ENCODE results near the gene CADM4. TPM values are rescaled to one million over a fixed set of nuclear protein-coding genes. Genes with fewer than 3 reads are reported as not detected.

Gene CADM4
- total and polyA plus RNA-seq, 11 donors, result 4.6 to 13.2 (median 8.7) TPM

GRCh38 chr19:43667126-43667875 lies 27.7 kb upstream of the CADM4 start:
- ATAC-seq, result no peak
- Histone ChIP-seq H3K9me3 (no peaks in the 10 kb centered on the region), H3K36me3 (peaks cover 0 to 41% (median 8%) of the 10 kb centered on the region in 9 donors), H3K27me3 (no peaks in the 10 kb centered on the region), H3K4me3 (peak overlapping the region in 10 of 12 donors; percentile 25 to 83 (median 61)), H3K27ac (peak overlapping the region in 7 of 12 donors; percentile 26 to 94 (median 92)), H3K4me1 (peaks cover 0 to 78% (median 18%) of the 10 kb centered on the region in 12 donors)
- DNase-seq, result peak in 4 of 5 donors; percentile 14 to 34 (median 34)
- intact Hi-C loops (cut with DNase I), result loop anchor here in 3 of 10 donors (5.0 to 10.0 kb wide), 3 partner anchors 70 to 132 kb away; partner anchors contain the start of genes ZNF575 (in 2 of the 3) and SMG9 (in 1 of the 3)
- TF ChIP-seq POLR2A (IDR thresholded peaks at IDR 0.05) (no peak), CTCF (IDR thresholded peaks at IDR 0.05) (no peak)
- 49 to 64% (median 58%) methylated on average over 26 of the region's 26 CpGs for WGBS, 4 donors

GRCh38 chr19:43664018-43664417 lies 24.4 kb upstream of the CADM4 start:
- WGBS, 4 donors, result 47 to 60% (median 57%) methylated on average over 7 of the region's 7 CpGs
- intact Hi-C loops (cut with DNase I), result loop anchor here in 2 of 10 donors (10.0 kb wide), 1 partner anchor 129 kb away; the partner anchor contains the start of gene ZNF575 (in 2 of the 2)
- Histone ChIP-seq H3K4me3 (no peak overlapping the region), H3K27me3 (no peaks in the 10 kb centered on the region), H3K36me3 (peaks cover 0 to 69% (median 19%) of the 10 kb centered on the region in 9 donors), H3K4me1 (peaks cover 0 to 46% (median 8%) of the 10 kb centered on the region in 12 donors), H3K27ac (peak overlapping the region in 5 of 12 donors; percentile 4 to 63 (median 39)), H3K9me3 (no peaks in the 10 kb centered on the region)
- peak in 1 of 5 donors; percentile 18 for DNase-seq
- TF ChIP-seq CTCF (IDR thresholded peaks at IDR 0.05) (no peak), POLR2A (IDR thresholded peaks at IDR 0.05) (no peak)
- ATAC-seq, result no peak

- no peak overlapping the region for H3K27ac ChIP-seq
- no peak for DNase-seq
- peaks cover 0 to 9% (median 2%) of the 10 kb centered on the region in 12 donors for H3K9me3 ChIP-seq
- peaks cover 0 to 41% (median 2%) of the 10 kb centered on the region in 12 donors for H3K4me1 ChIP-seq
- intact Hi-C loops (cut with DNase I), result loop anchor here in 2 of 10 donors (10.0 kb wide), 1 partner anchor 128 kb away; the partner anchor contains the start of gene ZNF575 (in 2 of the 2)
- H3K27me3 ChIP-seq, result no peaks in the 10 kb centered on the region
- TF ChIP-seq POLR2A (IDR thresholded peaks at IDR 0.05) (no peak), CTCF (IDR thresholded peaks at IDR 0.05) (peak in 7 of 12 donors; percentile 8 to 41 (median 26))
- no peak for ATAC-seq
- peaks cover 0 to 83% (median 21%) of the 10 kb centered on the region in 9 donors for H3K36me3 ChIP-seq
- no peak overlapping the region for H3K4me3 ChIP-seq
- 83 to 94% (median 91%) methylated on average over 6 of the region's 6 CpGs for WGBS, 4 donors
These were observed 22.8 kb upstream of the CADM4 start for GRCh38 chr19:43662487-43662886.

- Histone ChIP-seq H3K4me1 (peaks cover 0 to 26% (median 0%) of the 10 kb centered on the region in 12 donors), H3K9me3 (peaks cover 0 to 9% (median 2%) of the 10 kb centered on the region in 12 donors), H3K4me3 (no peak overlapping the region), H3K27me3 (no peaks in the 10 kb centered on the region), H3K27ac (no peak overlapping the region), H3K36me3 (peaks cover 0 to 84% (median 13%) of the 10 kb centered on the region in 9 donors)
- TF ChIP-seq POLR2A (IDR thresholded peaks at IDR 0.05) (no peak), CTCF (IDR thresholded peaks at IDR 0.05) (no peak)
- 90 to 97% (median 96%) methylated on average over 6 of the region's 6 CpGs for WGBS, 4 donors
- ATAC-seq, result no peak
- DNase-seq, result no peak
- intact Hi-C loops (cut with DNase I), result loop anchor here in 2 of 10 donors (10.0 kb wide), 1 partner anchor 126 kb away; the partner anchor contains the start of gene ZNF575 (in 2 of the 2)
These were observed 21.3 kb upstream of the CADM4 start for GRCh38 chr19:43660971-43661360.
